Mesothelial cell of epicardium (in vitro differentiated cells): Measurements from ENCODE around the gene MCUB. TPM values are rescaled to one million over a fixed set of nuclear protein-coding genes. Genes with fewer than 3 reads are reported as not detected.
"Not testable (repeated sequence)": the region's sequence is repeated elsewhere in the genome, so short reads cannot be mapped to it uniquely, and the experiment has no call there.

ENCODE experiments used
- DNase-seq, 2 experiments: peaks; one replicate each; pipeline ENCODE4 v3.0.0; 2021; ENCODE audit warnings: low spot score in 2 of 2; ENCODE audit not compliant: unreplicated experiment in 2 of 2
- H3K27ac Mint-ChIP-seq: 2 replicates; pipeline ENCODE4 v1.8.0; 2021; ENCODE audit warnings: mixed read lengths
- H3K27me3 Mint-ChIP-seq: 2 replicates; pipeline ENCODE4 v1.8.0; 2021; ENCODE audit warnings: low read depth, mixed read lengths
- H3K36me3 Mint-ChIP-seq: 2 replicates; pipeline ENCODE4 v1.8.0; 2021; ENCODE audit warnings: mixed read lengths
- H3K4me1 Mint-ChIP-seq: 2 replicates; pipeline ENCODE4 v1.8.0; 2021; ENCODE audit warnings: mixed read lengths
- H3K4me3 Mint-ChIP-seq: 2 replicates; pipeline ENCODE4 v1.8.0; 2021; ENCODE audit warnings: mild to moderate bottlenecking, moderate library complexity, mixed read lengths
- H3K9me3 Mint-ChIP-seq: 2 replicates; pipeline ENCODE4 v1.8.0; 2021; ENCODE audit warnings: mixed read lengths
- CTCF ChIP-seq: fragments of 200-600 bp; sonication (generic); IDR thresholded peaks from one replicate; pipeline ENCODE4 v1.5.0; 2021; ENCODE audit warnings: antibody characterized with exemption; ENCODE audit not compliant: unreplicated experiment
- total RNA-seq: library from RNA; stranded (reverse); gene quantifications from 3 replicates; pipeline ENCODE4 v1.2.1, GENCODE V29; 2021

Gene MCUB
- total RNA-seq, 1 donor from 2014 or later, result 3.0 TPM

GRCh38 chr4:109589119-109589518 is 29.1 kb downstream of the MCUB start:
- peaks cover 12% of the 10 kb centered on the region for H3K9me3 Mint-ChIP-seq
- H3K4me3 Mint-ChIP-seq, result no peak overlapping the region
- H3K27ac Mint-ChIP-seq, result no peak overlapping the region
- no peaks in the 10 kb centered on the region for H3K27me3 Mint-ChIP-seq
- H3K4me1 Mint-ChIP-seq, result peaks cover 20% of the 10 kb centered on the region
- DNase-seq, result no peak
- peaks cover 2% of the 10 kb centered on the region for H3K36me3 Mint-ChIP-seq
- TF ChIP-seq CTCF, result no peak

GRCh38 chr4:109589605-109590004 is 29.6 kb downstream of the MCUB start:
- no peak for DNase-seq
- H3K9me3 Mint-ChIP-seq, result peaks cover 7% of the 10 kb centered on the region
- H3K27ac Mint-ChIP-seq, result no peak overlapping the region
- peaks cover 20% of the 10 kb centered on the region for H3K4me1 Mint-ChIP-seq
- H3K4me3 Mint-ChIP-seq, result no peak overlapping the region
- no peak for TF ChIP-seq CTCF
- H3K36me3 Mint-ChIP-seq, result peaks cover 2% of the 10 kb centered on the region
- no peaks in the 10 kb centered on the region for H3K27me3 Mint-ChIP-seq

GRCh38 chr4:109590905-109591304 is 30.9 kb downstream of the MCUB start:
- Mint-ChIP-seq H3K4me3 (no peak overlapping the region), H3K27ac (no peak overlapping the region), H3K36me3 (peaks cover 2% of the 10 kb centered on the region), H3K9me3 (peaks cover 5% of the 10 kb centered on the region), H3K27me3 (no peaks in the 10 kb centered on the region), H3K4me1 (peaks cover 20% of the 10 kb centered on the region)
- no peak for TF ChIP-seq CTCF
- DNase-seq, result no peak

GRCh38 chr4:109592367-109592766 is 32.3 kb downstream of the MCUB start:
- DNase-seq, result no peak
- Mint-ChIP-seq H3K27me3 (no peaks in the 10 kb centered on the region), H3K9me3 (no peaks in the 10 kb centered on the region), H3K36me3 (no peaks in the 10 kb centered on the region), H3K4me3 (no peak overlapping the region), H3K4me1 (peaks cover 20% of the 10 kb centered on the region), H3K27ac (no peak overlapping the region)
- TF ChIP-seq CTCF, result no peak

GRCh38 chr4:109595123-109595522 is 35.1 kb downstream of the MCUB start:
- not testable (repeated sequence) for H3K27me3 Mint-ChIP-seq, H3K4me1 Mint-ChIP-seq, H3K4me3 Mint-ChIP-seq, H3K27ac Mint-ChIP-seq, H3K9me3 Mint-ChIP-seq, DNase-seq, H3K36me3 Mint-ChIP-seq

GRCh38 chr4:109596420-109597085 is 36.5 kb downstream of the MCUB start:
- peaks cover 12% of the 10 kb centered on the region for H3K9me3 Mint-ChIP-seq
- H3K4me1 Mint-ChIP-seq, H3K4me3 Mint-ChIP-seq, H3K27ac Mint-ChIP-seq, H3K36me3 Mint-ChIP-seq, DNase-seq, H3K27me3 Mint-ChIP-seq: not testable (repeated sequence)
